Superior temporal gyrus (tissue), 1 donor: ENCODE results near the gene TMEM17.
A peak's percentile ranks its signal among the peaks of the same experiment; 100 is the strongest.

Experiments
- DNase-seq: peaks from one replicate; pipeline ENCODE4 v3.0.0-alpha.2; 2016; ENCODE audit errors: extremely low spot score

Gene TMEM17

GRCh38 chr2:62472312-62472711 is 33.7 kb downstream of the TMEM17 start:
- DNase-seq, result no peak

- DNase-seq, result peak; percentile 62
These were observed 34.2 kb downstream of the TMEM17 start for GRCh38 chr2:62471816-62472215.

- no peak for DNase-seq
These were observed 34.6 kb downstream of the TMEM17 start for GRCh38 chr2:62471404-62471803.

- DNase-seq, result no peak
These were observed 36.4 kb downstream of the TMEM17 start for GRCh38 chr2:62469548-62469947.

- no peak for DNase-seq
These were observed 36.9 kb downstream of the TMEM17 start for GRCh38 chr2:62469114-62469513.

- no peak for DNase-seq
These were observed 38.3 kb downstream of the TMEM17 start for GRCh38 chr2:62467475-62468321.

DNA sequence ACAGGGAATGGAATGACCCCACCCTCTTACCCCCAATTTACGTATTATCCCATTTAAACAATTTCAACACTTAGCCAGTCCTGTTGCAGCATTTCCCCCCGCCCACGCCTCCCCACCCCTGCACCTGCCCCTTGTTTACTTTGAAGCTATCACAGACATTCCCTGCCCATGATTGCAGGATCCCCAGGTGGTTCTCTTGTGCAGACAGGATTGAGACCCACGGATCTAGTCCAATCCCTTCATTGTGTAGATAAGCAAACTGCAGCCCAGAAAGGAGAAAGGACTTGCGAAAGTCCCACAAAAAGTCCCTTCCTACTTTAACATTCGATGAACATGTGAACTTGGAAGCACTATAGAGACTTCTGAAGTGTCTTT is 38.9 kb downstream of the TMEM17 start:
- DNase-seq, result no peak

GRCh38 chr2:62466503-62466854 is 39.5 kb downstream of the TMEM17 start:
- no peak for DNase-seq

- no peak for DNase-seq
These were observed 40.1 kb downstream of the TMEM17 start for GRCh38 chr2:62465741-62466502.

- DNase-seq, result no peak
These were observed 40.8 kb downstream of the TMEM17 start for GRCh38 chr2:62465039-62465740.

GRCh38 chr2:62464221-62465007 is 41.6 kb downstream of the TMEM17 start:
- no peak for DNase-seq

DNA sequence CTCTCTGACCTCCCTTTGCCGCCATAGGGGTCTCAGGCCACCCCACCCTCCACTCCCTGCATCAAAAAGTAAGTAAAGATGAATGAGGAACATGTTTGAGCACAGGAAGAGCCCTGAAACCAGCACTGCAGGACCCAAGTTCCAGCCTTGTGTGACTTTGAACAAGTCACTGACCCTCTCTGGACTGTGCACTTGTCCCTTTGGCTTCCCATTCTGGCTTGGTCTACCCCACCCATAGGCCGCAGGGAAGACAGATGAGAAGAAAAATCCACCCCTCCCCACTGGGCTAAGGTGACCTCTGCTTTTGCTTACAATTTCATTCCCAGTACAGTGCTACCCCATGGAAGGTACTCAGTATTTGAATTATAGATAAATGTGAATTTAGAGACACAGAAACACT is 43.8 kb downstream of the TMEM17 start:
- no peak for DNase-seq

DNA sequence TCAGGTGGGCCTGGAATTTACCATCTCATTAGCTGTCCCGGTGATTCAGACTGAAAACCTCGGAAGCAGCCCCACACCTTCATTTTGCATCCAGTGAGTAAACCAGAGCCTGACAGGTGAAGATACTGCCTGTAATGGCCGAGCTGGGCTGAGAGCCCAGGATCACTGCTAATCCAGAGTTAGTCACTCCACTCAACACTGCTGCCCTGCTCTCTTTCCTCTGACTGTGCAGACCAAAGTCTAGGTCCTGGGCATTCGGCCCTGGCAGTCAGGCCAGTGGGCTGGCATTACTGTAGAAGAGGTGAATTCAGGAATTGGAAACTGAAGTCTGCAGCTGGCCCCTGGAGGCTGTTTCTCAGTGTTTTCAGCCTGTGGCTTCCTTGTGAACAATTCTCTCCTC is 44.3 kb downstream of the TMEM17 start:
- DNase-seq, result no peak

DNA sequence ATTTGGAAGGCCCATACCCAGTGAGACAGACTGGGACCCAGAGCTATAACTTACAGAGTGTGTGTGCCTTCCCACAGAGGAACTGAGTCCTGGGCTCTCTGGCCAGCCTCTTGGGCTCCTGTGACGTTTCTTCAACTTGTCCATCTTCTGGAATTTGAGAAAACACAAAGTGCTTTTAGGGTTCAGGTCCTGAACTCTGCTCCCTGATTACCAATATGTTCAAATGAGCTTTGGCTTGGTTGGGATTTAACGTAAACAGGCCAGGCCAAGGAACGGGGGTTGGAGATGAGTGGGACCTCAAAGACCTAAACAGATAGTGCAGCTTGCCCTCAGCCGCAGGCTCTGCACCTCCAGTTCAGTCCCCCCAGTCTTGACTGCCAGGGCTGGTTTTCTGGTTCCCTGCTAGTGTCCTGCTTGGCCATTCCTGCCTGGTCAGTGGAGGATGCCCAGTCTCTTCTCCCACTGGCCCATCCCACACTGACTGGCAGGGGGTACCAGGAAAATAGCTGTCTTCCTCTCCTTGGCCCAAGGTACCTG is 44.9 kb downstream of the TMEM17 start:
- DNase-seq, result no peak

GRCh38 chr2:62460175-62460574 is 45.8 kb downstream of the TMEM17 start:
- DNase-seq, result no peak

DNA sequence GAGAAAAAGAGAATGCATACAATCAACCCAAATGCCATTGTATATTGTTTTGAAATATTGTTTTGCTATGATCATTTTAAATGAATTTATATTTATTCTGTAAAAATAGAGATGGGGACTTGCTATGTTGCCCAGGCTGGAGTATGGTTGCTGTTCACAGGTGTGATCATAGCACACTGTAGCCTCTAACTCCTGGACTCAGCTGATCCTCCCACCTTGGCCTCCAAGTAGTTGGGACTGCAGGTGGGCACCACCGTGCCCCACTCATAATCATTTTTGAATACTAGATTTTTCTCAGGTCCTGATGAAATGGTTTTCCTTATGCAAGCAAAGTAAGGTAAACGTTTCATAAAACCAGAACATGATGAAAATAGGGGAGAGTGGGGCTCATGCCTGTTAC is 46.3 kb downstream of the TMEM17 start:
- DNase-seq, result no peak

GRCh38 chr2:62459106-62459505 is 46.9 kb downstream of the TMEM17 start:
- DNase-seq, result no peak

DNA sequence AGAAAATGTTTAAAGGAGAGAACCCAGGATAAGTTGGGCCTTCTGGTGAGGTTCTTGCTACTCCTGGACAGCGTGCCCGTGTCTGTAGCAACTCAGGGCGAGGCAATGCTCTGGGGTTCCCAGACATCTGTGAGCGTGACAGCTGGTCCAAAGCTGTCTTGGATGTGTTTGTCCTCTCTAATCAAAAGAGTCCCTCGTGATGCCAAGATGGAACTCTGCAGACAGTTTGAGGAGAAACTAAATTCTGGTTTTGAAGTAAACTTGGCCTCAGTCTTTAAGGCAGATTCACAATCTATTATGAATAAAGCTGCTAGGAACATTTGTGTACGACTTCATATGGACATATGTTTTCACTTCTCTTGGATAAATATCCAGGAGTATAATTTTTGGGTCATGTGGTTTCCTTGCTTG is 47.3 kb downstream of the TMEM17 start:
- DNase-seq, result no peak

DNA sequence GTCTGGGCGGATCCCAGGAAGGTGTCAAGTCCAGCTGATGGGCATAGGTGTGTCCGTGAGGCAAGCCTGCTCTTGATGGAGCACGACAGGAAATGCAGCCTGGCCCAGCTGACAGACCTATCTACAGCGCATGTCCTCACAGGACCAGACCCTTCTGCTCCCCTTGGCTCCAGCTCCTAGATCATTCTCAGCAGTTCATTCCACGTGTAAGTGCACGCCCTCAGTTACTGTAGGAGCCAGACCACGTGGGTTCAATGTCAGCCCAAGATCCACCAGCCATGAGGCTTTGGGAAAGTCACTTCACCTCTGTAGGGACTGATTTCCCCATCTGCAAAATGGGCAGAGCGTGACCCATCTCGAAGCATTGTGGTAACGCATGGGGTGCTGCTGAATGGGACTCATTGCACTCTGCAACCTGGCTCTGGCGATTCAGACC is 47.8 kb downstream of the TMEM17 start:
- DNase-seq, result no peak

DNA sequence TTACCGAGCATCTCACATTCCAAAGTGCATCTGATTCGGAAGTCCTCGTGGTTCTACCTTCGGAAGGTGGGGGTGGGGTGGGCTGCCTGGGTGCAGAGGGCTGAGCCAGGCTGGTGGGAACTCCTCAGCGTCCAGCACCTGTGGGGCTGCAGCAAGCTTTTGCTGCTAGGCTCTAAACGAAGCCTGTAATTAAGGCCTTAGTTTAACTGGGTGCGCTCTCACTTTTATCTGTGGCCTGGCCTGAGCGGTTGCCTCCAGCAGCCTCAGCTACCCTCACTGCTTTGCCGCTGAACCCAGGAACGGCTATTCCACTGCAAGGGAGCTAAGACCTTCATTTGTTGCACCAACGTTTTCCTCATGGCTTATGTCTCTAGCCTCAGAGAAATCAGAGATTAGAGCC is 48.4 kb downstream of the TMEM17 start:
- DNase-seq, result no peak

DNA sequence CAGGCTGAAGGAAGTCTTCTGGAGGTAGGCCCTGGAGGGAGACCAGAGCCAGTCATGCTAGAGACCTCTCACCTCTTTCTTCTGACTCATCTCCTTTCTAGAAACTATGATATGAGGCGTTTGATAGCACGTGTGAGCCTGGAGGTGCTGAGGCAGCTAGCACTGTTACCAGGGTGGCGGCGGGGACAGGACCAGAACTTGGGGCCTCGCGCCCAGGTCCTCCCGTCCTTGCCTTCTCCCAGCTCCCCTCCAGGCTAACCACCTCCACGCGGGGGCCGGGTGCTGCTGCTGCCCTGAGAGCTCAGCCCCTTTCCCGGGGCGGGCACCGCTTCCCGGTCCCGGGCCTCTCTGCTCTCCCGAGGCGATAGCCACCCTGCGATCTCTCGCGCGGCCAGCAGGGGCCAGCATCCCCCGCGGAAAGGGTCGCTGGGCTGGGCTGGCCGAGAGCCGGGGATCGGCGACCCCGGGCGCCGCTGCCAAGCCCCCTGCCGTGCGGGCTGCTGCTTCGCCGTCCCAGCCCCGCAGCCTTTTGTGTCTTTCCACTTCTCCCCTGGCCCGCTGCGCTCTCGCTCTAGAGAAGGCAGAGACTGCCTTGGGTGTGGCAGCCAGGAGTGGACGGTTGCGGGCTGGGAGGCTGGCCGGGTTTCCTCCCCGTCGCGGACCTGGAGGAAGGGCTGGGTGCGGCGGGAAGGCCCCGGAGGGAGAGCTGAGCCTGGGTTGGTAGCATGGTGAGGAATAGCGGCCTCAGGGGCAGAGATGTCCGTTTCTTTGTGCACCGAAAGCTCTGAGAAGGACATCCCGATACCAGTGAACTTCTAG is 49.1 kb downstream of the TMEM17 start:
- peak; percentile 71 for DNase-seq
